A549 (cell line): ENCODE measurements around the gene SLC25A47. TPM values are rescaled to one million over a fixed set of nuclear protein-coding genes. Genes with fewer than 3 reads are reported as not detected.

Source experiments
- ATAC-seq, 2 experiments: fragments of 200-7000 bp in 1 of 2; fragments of >200 bp in 1 of 2; cut with Nextera tagmentation in 1 of 2; cut with Tn5 transposase in 1 of 2; 3 replicates each; pipeline versions ENCODE4 v1.8.0 to v1.9.1; 2018 to 2020; ENCODE audit warnings: mild to moderate bottlenecking in 1 of 2, moderate library complexity in 1 of 2
- CTCF ChIA-PET: fragments of 300-600 bp; sonication (Branson Sonifier 250); formaldehyde crosslinking; extraction: SDS; loops from one replicate; lab custom pipeline; 2021; ENCODE audit warnings: antibody characterized with exemption, inconsistent platforms; lab: Yijun Ruan, JAX
- POLR2A ChIA-PET: fragments of 350-600 bp; formaldehyde crosslinking; extraction: SDS; loops from one replicate; lab custom pipeline; 2021; ENCODE audit warnings: antibody characterized with exemption, inconsistent platforms; lab: Yijun Ruan, JAX
- DNase-seq, 2 experiments: peaks; one replicate each; pipeline versions ENCODE4 v3.0.0 to v3.0.0-alpha.2; 2011 to 2016; ENCODE audit warnings: low read depth in 1 of 2, low spot score in 1 of 2
- FAIRE-seq: peaks from 2 replicates; lab custom pipeline; 2011; peaks lifted over from hg19 to GRCh38; lab: Jason Lieb, UNC
- H3K27ac ChIP-seq, 2 experiments: fragments of >200 bp; sonication (Bioruptor Twin); formaldehyde crosslinking; 3 replicates each; pipeline ENCODE4 v1.5.1; 2016 to 2017
- H3K4me1 ChIP-seq: fragments of >200 bp; sonication (Bioruptor Twin); formaldehyde crosslinking; 3 replicates; pipeline ENCODE4 v1.6.1; 2016
- H3K4me2 ChIP-seq: fragments of >200 bp; sonication (Bioruptor Twin); formaldehyde crosslinking; 3 replicates; pipeline ENCODE4 v1.6.1; 2016
- H3K4me3 ChIP-seq: fragments of >200 bp; sonication (Bioruptor Twin); formaldehyde crosslinking; 3 replicates; pipeline ENCODE4 v1.5.1; 2016
- H3K9me3 ChIP-seq: fragments of >200 bp; sonication (Bioruptor Twin); formaldehyde crosslinking; 3 replicates; pipeline ENCODE4 v1.6.1; 2016
- ATOH8 ChIP-seq: fragments of 250-450 bp; sonication (Bioruptor Pico); IDR thresholded peaks from 2 replicates; pipeline ENCODE4 v1.5.0; 2020; ENCODE audit warnings: low read depth, mild to moderate bottlenecking, moderate library complexity
- BCL3 ChIP-seq: fragments of >200 bp; sonication (Bioruptor Twin); formaldehyde crosslinking; IDR thresholded peaks from 3 replicates; pipeline ENCODE4 v1.6.1; 2016
- BHLHE40 ChIP-seq: IDR thresholded peaks from 2 replicates; pipeline ENCODE4 v1.6.1; 2012; ENCODE audit warnings: low read depth, low read length, inconsistent platforms
- CHD4 ChIP-seq: fragments of 200-600 bp; sonication (generic); IDR thresholded peaks from 2 replicates; pipeline ENCODE4 v1.6.1; 2016; ENCODE audit warnings: antibody characterized with exemption, mild to moderate bottlenecking, borderline replicate concordance
- CTCF ChIP-seq: fragments of >200 bp; sonication (Bioruptor Twin); formaldehyde crosslinking; IDR thresholded peaks from 3 replicates; pipeline ENCODE4 v1.5.1; 2016
- EHF ChIP-seq: fragments of 250-450 bp; sonication (Bioruptor Pico); IDR thresholded peaks from 2 replicates; pipeline ENCODE4 v1.5.0; 2020; ENCODE audit warnings: mild to moderate bottlenecking
- EHMT2 ChIP-seq: fragments of 200-600 bp; sonication (generic); IDR thresholded peaks from 2 replicates; pipeline ENCODE4 v1.6.1; 2016; ENCODE audit warnings: antibody characterized with exemption, low read depth, mild to moderate bottlenecking, moderate library complexity
- EP300 ChIP-seq, 2 experiments: fragments of >200 bp; sonication (Bioruptor Twin); formaldehyde crosslinking; IDR thresholded peaks; 2 replicates in 1 of 2; 3 replicates in 1 of 2; pipeline ENCODE4 v1.6.1; 2016 to 2017
- ESRRA ChIP-seq: fragments of 150-350 bp; IDR thresholded peaks from 2 replicates; pipeline ENCODE4 v1.6.1; 2014; ENCODE audit warnings: mild to moderate bottlenecking, low read length, borderline replicate concordance
- GATA3 ChIP-seq: IDR thresholded peaks from 2 replicates; pipeline ENCODE4 v1.6.1; 2012; ENCODE audit warnings: borderline replicate concordance
- HOXA7 ChIP-seq: fragments of 250-450 bp; sonication (Bioruptor Pico); IDR thresholded peaks from 2 replicates; pipeline ENCODE4 v1.5.0; 2020; ENCODE audit warnings: mild to moderate bottlenecking, moderate library complexity
- HOXB13 ChIP-seq: fragments of 250-450 bp; sonication (Bioruptor Pico); IDR thresholded peaks from 2 replicates; pipeline ENCODE4 v1.5.0; 2020; ENCODE audit warnings: low read depth, mild to moderate bottlenecking, moderate library complexity
- JUN ChIP-seq, 2 experiments: fragments of >200 bp; sonication (Bioruptor Twin); formaldehyde crosslinking; IDR thresholded peaks; 2 replicates in 1 of 2; 3 replicates in 1 of 2; pipeline ENCODE4 v1.6.1; 2016 to 2017
- JUNB ChIP-seq: fragments of >200 bp; sonication (Bioruptor Twin); formaldehyde crosslinking; IDR thresholded peaks from 2 replicates; pipeline ENCODE4 v1.6.1; 2016
- KDM5A ChIP-seq: fragments of 200-600 bp; sonication (generic); IDR thresholded peaks from 2 replicates; pipeline ENCODE4 v1.6.1; 2016; ENCODE audit warnings: antibody characterized with exemption, mild to moderate bottlenecking
- NFE2L2 ChIP-seq: fragments of 150-350 bp; conservative IDR thresholded peaks from 2 replicates; pipeline ENCODE4 v1.6.1; 2014; ENCODE audit warnings: low read length
- NPAS2 ChIP-seq: fragments of 250-450 bp; sonication (Bioruptor Pico); IDR thresholded peaks from 2 replicates; pipeline ENCODE4 v1.8.0; 2022; ENCODE audit warnings: mild to moderate bottlenecking, moderate library complexity, borderline replicate concordance
- NR3C1 ChIP-seq: fragments of >200 bp; sonication (Bioruptor Twin); formaldehyde crosslinking; IDR thresholded peaks from 3 replicates; pipeline ENCODE4 v1.6.1; 2017
- PHF8 ChIP-seq: fragments of 200-600 bp; sonication (generic); IDR thresholded peaks from 2 replicates; pipeline ENCODE4 v1.6.1; 2016; ENCODE audit warnings: low read depth, mild to moderate bottlenecking, antibody characterized with exemption, moderate library complexity, borderline replicate concordance
- POLR2A ChIP-seq: IDR thresholded peaks from 2 replicates; pipeline ENCODE4 v1.6.1; 2012; ENCODE audit warnings: mild to moderate bottlenecking, low read length
- REST ChIP-seq: fragments of 200-600 bp; sonication (generic); IDR thresholded peaks from 2 replicates; pipeline ENCODE4 v1.6.1; 2016; ENCODE audit warnings: antibody characterized with exemption, mild to moderate bottlenecking, moderate library complexity
- RFX5 ChIP-seq: fragments of 450-650 bp; IDR thresholded peaks from 2 replicates; pipeline ENCODE4 v1.7.1; 2014; ENCODE audit warnings: antibody characterized with exemption, mild to moderate bottlenecking, moderate library complexity
- USF2 ChIP-seq: fragments of 450-650 bp; IDR thresholded peaks from 2 replicates; pipeline ENCODE4 v1.6.1; 2014; ENCODE audit warnings: antibody characterized with exemption
- ZFP36 ChIP-seq: fragments of 450-650 bp; IDR thresholded peaks from 2 replicates; pipeline ENCODE4 v1.6.1; 2014; ENCODE audit warnings: borderline replicate concordance; ENCODE audit not compliant: partially characterized antibody
- ZNF302 ChIP-seq: fragments of 250-450 bp; sonication (Bioruptor Pico); IDR thresholded peaks from 2 replicates; pipeline ENCODE4 v1.9.0; 2021; ENCODE audit warnings: inconsistent platforms, mild to moderate bottlenecking, moderate library complexity
- WGBS: methylation state at CpG from one replicate; pipeline ENCODE4 v1.1.6; 2017; ENCODE audit errors: missing lambda C conversion rate; 5-methylcytosine and 5-hydroxymethylcytosine counted together
- polyA plus RNA-seq, 4 experiments: library from polyadenylated mRNA; depleted of rRNA in 3 of 4; stranded (reverse); fragments of >200 nt; fragmentation: RNase III in 1 of 4; extraction: RNeasy Plus Mini Kit Qiagen cat#74134 plus additional on column Dnase treatment in 1 of 4; gene quantifications; 2 replicates in 3 of 4; 3 replicates in 1 of 4; pipeline ENCODE4 v1.2.3, GENCODE V29; 2011 to 2017

Gene SLC25A47
- polyA plus RNA-seq, 2 of the 4 experiments (the other 2 are of a cell fraction): not detected

GRCh38 chr14:100293497-100294212 lies 29.5 kb upstream of the SLC25A47 start:
- H3K4me1 ChIP-seq: no peaks in the 10 kb centered on the region
- POLR2A ChIA-PET: no interaction called here
- H3K27ac ChIP-seq: no peak overlapping the region
- no peak for ATAC-seq
- no peak overlapping the region for H3K4me3 ChIP-seq
- WGBS: 88% methylated on average over 13 of the region's 14 CpGs
- H3K4me2 ChIP-seq: no peak overlapping the region
- TF ChIP-seq HOXA7 (CRISPR knock-in tag) (no peak), EHF (CRISPR knock-in tag) (no peak), EHMT2 (no peak), BCL3 (no peak), KDM5A (no peak), ESRRA (no peak), BHLHE40 (no peak), PHF8 (no peak), JUNB (no peak), ATOH8 (CRISPR knock-in tag) (no peak)
- TF ChIP-seq, all 56 proteins: peak for 0
- CTCF ChIA-PET: interaction anchor here (1.2 to 12.3 kb wide), 3 partner anchors 9 to 11 kb away, joined by 3 to 114 read pairs (median 10); no protein-coding TSS in a partner anchor
- FAIRE-seq (no peak), DNase-seq (no peak)
- no peaks in the 10 kb centered on the region for H3K9me3 ChIP-seq

- H3K4me1 ChIP-seq: no peaks in the 10 kb centered on the region
Observed at GRCh38 chr14:100294213-100294962, 28.8 kb upstream of the SLC25A47 start.

More at GRCh38 chr14:100294213-100294962, 28.8 kb upstream of the SLC25A47 start:
- TF ChIP-seq POLR2A (no peak), RFX5 (no peak), NR3C1 (no peak), USF2 (no peak), GATA3 (no peak), NFE2L2 (no peak), REST (no peak), NPAS2 (CRISPR knock-in tag) (no peak), ZNF302 (CRISPR knock-in tag) (no peak), JUN (IDR thresholded peaks at IDR 0.05) (no peak), EHF (CRISPR knock-in tag) (no peak), ZFP36 (no peak), CHD4 (no peak), ESRRA (no peak), BCL3 (no peak), CTCF (no peak), HOXB13 (CRISPR knock-in tag) (no peak), EP300 (IDR thresholded peaks at IDR 0.05) (no peak)
- Histone ChIP-seq H3K9me3 (no peaks in the 10 kb centered on the region), H3K4me3 (no peak overlapping the region), H3K4me2 (no peak overlapping the region), H3K27ac (no peak overlapping the region)
- ATAC-seq (no peak), FAIRE-seq (no peak), DNase-seq (no peak)
- POLR2A ChIA-PET: no interaction called here
- 84% methylated on average over 8 of the region's 12 CpGs for WGBS
- CTCF ChIA-PET: interaction anchor here (0.8 to 12.3 kb wide), 6 partner anchors 8 to 352 kb away, joined by 3 to 114 read pairs (median 6); no protein-coding TSS in a partner anchor
